ENCODE data around the gene EGR4. TPM values are rescaled to one million over a fixed set of nuclear protein-coding genes. Genes with fewer than 3 reads are reported as not detected.

The EGR4 gene
- polyA plus RNA-seq (2013, experiment 1 of 2): 0.10 TPM
- polyA plus RNA-seq (2013, experiment 2 of 2): 0.10 TPM

- Histone ChIP-seq H3K18ac (ENCODE audit: low read length) (no peak within 1 kb of the TSS), H3K9ac (ENCODE audit: low read depth, low read length, poor library complexity) (peak within 1 kb of the TSS; percentile 56)
- no CpG with 5 or more reads among the region's 45 CpGs for WGBS, 2 donors (ENCODE audit: extremely low coverage in 2 of 2, insufficient read length in 2 of 2, insufficient replicate concordance in 1 of 2)
Observed at GRCh38 chr2:73293534-73294171, at the start of gene EGR4. Gene EGR4, minus strand, starts transcription at chr2:73293548. Its CDS starts 231 bp downstream, at chr2:73293317.

GRCh38 chr2:73341039-73341438 lies 47.7 kb upstream of the EGR4 start:
- Histone ChIP-seq H3K4me3 (ENCODE audit: low read length in 2 of 2) (no peak overlapping the region), H4K8ac (ENCODE audit: low read depth, low read length) (no peak overlapping the region), H4K91ac (ENCODE audit: low read depth, low read length, poor library complexity) (no peak overlapping the region), H3K9ac (ENCODE audit: low read depth, low read length, poor library complexity) (no peak overlapping the region), H2BK15ac (ENCODE audit: low read length) (no peak overlapping the region), H2BK120ac (ENCODE audit: low read depth, low read length) (no peak overlapping the region), H3K79me1 (ENCODE audit: low read depth, low read length) (no peaks in the 10 kb centered on the region), H3K4me2 (ENCODE audit: insufficient read depth, low read length, poor library complexity, severe bottlenecking) (no peak overlapping the region), H2BK5ac (ENCODE audit: low read length) (no peak overlapping the region), H3K4me1 (ENCODE audit: control insufficient read depth in 2 of 2, insufficient read depth in 1 of 2, low read depth in 1 of 2, low read length in 2 of 2) (no peaks in the 10 kb centered on the region), H3K18ac (ENCODE audit: low read length) (no peak overlapping the region), H2BK12ac (ENCODE audit: low read length) (no peak overlapping the region), H3K9me3 (replicated peaks in 1 of 2; ENCODE audit: control insufficient read depth in 2 of 2, insufficient read depth in 1 of 2, low read depth in 1 of 2, low read length in 2 of 2) (no peaks in the 10 kb centered on the region), H2AFZ (ENCODE audit: low read length) (no peak overlapping the region), H3K27ac (replicated peaks; ENCODE audit: low read length) (no peak overlapping the region), H2AK5ac (ENCODE audit: low read depth, low read length) (no peak overlapping the region), H3K36me3 (replicated peaks in 1 of 2; ENCODE audit: control insufficient read depth in 2 of 2, insufficient read depth in 2 of 2, low read length in 2 of 2) (no peaks in the 10 kb centered on the region), H3K14ac (ENCODE audit: low read length) (no peak overlapping the region), H3K27me3 (ENCODE audit: control insufficient read depth in 3 of 3, insufficient read depth in 3 of 3, low read depth in 1 of 3, low read length in 3 of 3) (peaks cover 0 to 27% (median 0%) of the 10 kb centered on the region in 3 experiments), H3K4ac (ENCODE audit: low read length) (no peak overlapping the region), H3K23ac (ENCODE audit: low read depth, low read length, poor library complexity) (no peak overlapping the region)
- no CpG with 5 or more reads among the region's 3 CpGs for WGBS, 2 donors (ENCODE audit: extremely low coverage in 2 of 2, insufficient read length in 2 of 2, insufficient replicate concordance in 1 of 2)
- no peak for DNase-seq (ENCODE audit: low spot score)

More at GRCh38 chr2:73293534-73294171, at the start of gene EGR4:
- no peak within 1 kb of the TSS for H4K8ac ChIP-seq (ENCODE audit: low read depth, low read length)
- peaks cover 7 to 12% of the 10 kb centered on the region in 2 donors for H3K4me1 ChIP-seq (ENCODE audit: control insufficient read depth in 2 of 2, insufficient read depth in 1 of 2, low read depth in 1 of 2, low read length in 2 of 2)
- H3K23ac ChIP-seq (ENCODE audit: low read depth, low read length, poor library complexity): peak within 1 kb of the TSS; percentile 29
- no peaks in the 10 kb centered on the region for H3K79me1 ChIP-seq (ENCODE audit: low read depth, low read length)
- H3K4ac ChIP-seq (ENCODE audit: low read length): no peak within 1 kb of the TSS
- no peak within 1 kb of the TSS for H3K14ac ChIP-seq (ENCODE audit: low read length)
- peaks cover 0 to 3% of the 10 kb centered on the region in 2 donors for H3K9me3 ChIP-seq (replicated peaks in 1 of 2; ENCODE audit: control insufficient read depth in 2 of 2, insufficient read depth in 1 of 2, low read depth in 1 of 2, low read length in 2 of 2)
- no peak for DNase-seq (ENCODE audit: low spot score)
- H3K4me2 ChIP-seq (ENCODE audit: insufficient read depth, low read length, poor library complexity, severe bottlenecking): peak within 1 kb of the TSS; percentile 78
- H2AFZ ChIP-seq (ENCODE audit: low read length): peak within 1 kb of the TSS; percentile 86
- H4K91ac ChIP-seq (ENCODE audit: low read depth, low read length, poor library complexity): no peak within 1 kb of the TSS
- no peaks in the 10 kb centered on the region for H3K36me3 ChIP-seq (replicated peaks in 1 of 2; ENCODE audit: control insufficient read depth in 2 of 2, insufficient read depth in 2 of 2, low read length in 2 of 2)
- H2AK5ac ChIP-seq (ENCODE audit: low read depth, low read length): no peak within 1 kb of the TSS
- no peak within 1 kb of the TSS for H2BK120ac ChIP-seq (ENCODE audit: low read depth, low read length)
- no peak within 1 kb of the TSS for H2BK15ac ChIP-seq (ENCODE audit: low read length)
- no peak within 1 kb of the TSS for H2BK12ac ChIP-seq (ENCODE audit: low read length)
- peaks cover 20 to 86% (median 63%) of the 10 kb centered on the region in 3 experiments for H3K27me3 ChIP-seq (ENCODE audit: control insufficient read depth in 3 of 3, insufficient read depth in 3 of 3, low read depth in 1 of 3, low read length in 3 of 3)
- peak within 1 kb of the TSS; percentile 53 to 69 for H3K4me3 ChIP-seq (ENCODE audit: low read length in 2 of 2)
- no peak within 1 kb of the TSS for H2BK5ac ChIP-seq (ENCODE audit: low read length)
- no peak within 1 kb of the TSS for H3K27ac ChIP-seq (replicated peaks; ENCODE audit: low read length)

GRCh38 chr2:73339201-73339600 lies 45.9 kb upstream of the EGR4 start:
- no peak overlapping the region for H3K4me2 ChIP-seq (ENCODE audit: insufficient read depth, low read length, poor library complexity, severe bottlenecking)
- no peaks in the 10 kb centered on the region for H3K9me3 ChIP-seq (replicated peaks in 1 of 2; ENCODE audit: control insufficient read depth in 2 of 2, insufficient read depth in 1 of 2, low read depth in 1 of 2, low read length in 2 of 2)
- H3K18ac ChIP-seq (ENCODE audit: low read length): no peak overlapping the region
- no peak overlapping the region for H4K8ac ChIP-seq (ENCODE audit: low read depth, low read length)
- H3K23ac ChIP-seq (ENCODE audit: low read depth, low read length, poor library complexity): no peak overlapping the region
- no peak overlapping the region for H2BK15ac ChIP-seq (ENCODE audit: low read length)
- no peaks in the 10 kb centered on the region for H3K36me3 ChIP-seq (replicated peaks in 1 of 2; ENCODE audit: control insufficient read depth in 2 of 2, insufficient read depth in 2 of 2, low read length in 2 of 2)
- no peak overlapping the region for H2BK120ac ChIP-seq (ENCODE audit: low read depth, low read length)
- H2AFZ ChIP-seq (ENCODE audit: low read length): peak overlapping the region; percentile 69
- H4K91ac ChIP-seq (ENCODE audit: low read depth, low read length, poor library complexity): no peak overlapping the region
- no peak overlapping the region for H2BK12ac ChIP-seq (ENCODE audit: low read length)
- H3K79me1 ChIP-seq (ENCODE audit: low read depth, low read length): no peaks in the 10 kb centered on the region
- no CpG with 5 or more reads among the region's 3 CpGs for WGBS, 2 donors (ENCODE audit: extremely low coverage in 2 of 2, insufficient read length in 2 of 2, insufficient replicate concordance in 1 of 2)
- no peak overlapping the region for H3K27ac ChIP-seq (replicated peaks; ENCODE audit: low read length)
- no peak for DNase-seq (ENCODE audit: low spot score)
- H2BK5ac ChIP-seq (ENCODE audit: low read length): no peak overlapping the region
- no peak overlapping the region for H3K4me3 ChIP-seq (ENCODE audit: low read length in 2 of 2)
- peaks cover 0 to 24% (median 0%) of the 10 kb centered on the region in 3 experiments for H3K27me3 ChIP-seq (ENCODE audit: control insufficient read depth in 3 of 3, insufficient read depth in 3 of 3, low read depth in 1 of 3, low read length in 3 of 3)
- no peaks in the 10 kb centered on the region for H3K4me1 ChIP-seq (ENCODE audit: control insufficient read depth in 2 of 2, insufficient read depth in 1 of 2, low read depth in 1 of 2, low read length in 2 of 2)
- no peak overlapping the region for H2AK5ac ChIP-seq (ENCODE audit: low read depth, low read length)
- no peak overlapping the region for H3K4ac ChIP-seq (ENCODE audit: low read length)
- H3K9ac ChIP-seq (ENCODE audit: low read depth, low read length, poor library complexity): no peak overlapping the region
- no peak overlapping the region for H3K14ac ChIP-seq (ENCODE audit: low read length)

GRCh38 chr2:73337828-73338227 lies 44.5 kb upstream of the EGR4 start:
- Histone ChIP-seq H2BK15ac (ENCODE audit: low read length) (no peak overlapping the region), H3K4me3 (ENCODE audit: low read length in 2 of 2) (no peak overlapping the region), H2AK5ac (ENCODE audit: low read depth, low read length) (no peak overlapping the region), H3K4ac (ENCODE audit: low read length) (no peak overlapping the region), H2BK12ac (ENCODE audit: low read length) (no peak overlapping the region), H3K9me3 (replicated peaks in 1 of 2; ENCODE audit: control insufficient read depth in 2 of 2, insufficient read depth in 1 of 2, low read depth in 1 of 2, low read length in 2 of 2) (no peaks in the 10 kb centered on the region), H3K4me2 (ENCODE audit: insufficient read depth, low read length, poor library complexity, severe bottlenecking) (no peak overlapping the region), H3K27me3 (ENCODE audit: control insufficient read depth in 3 of 3, insufficient read depth in 3 of 3, low read depth in 1 of 3, low read length in 3 of 3) (peaks cover 0 to 14% (median 0%) of the 10 kb centered on the region in 3 experiments), H2BK5ac (ENCODE audit: low read length) (no peak overlapping the region), H3K79me1 (ENCODE audit: low read depth, low read length) (no peaks in the 10 kb centered on the region), H2BK120ac (ENCODE audit: low read depth, low read length) (no peak overlapping the region), H2AFZ (ENCODE audit: low read length) (no peak overlapping the region), H4K91ac (ENCODE audit: low read depth, low read length, poor library complexity) (no peak overlapping the region), H3K9ac (ENCODE audit: low read depth, low read length, poor library complexity) (no peak overlapping the region), H3K14ac (ENCODE audit: low read length) (no peak overlapping the region), H3K4me1 (ENCODE audit: control insufficient read depth in 2 of 2, insufficient read depth in 1 of 2, low read depth in 1 of 2, low read length in 2 of 2) (no peaks in the 10 kb centered on the region), H3K18ac (ENCODE audit: low read length) (no peak overlapping the region), H3K27ac (replicated peaks; ENCODE audit: low read length) (no peak overlapping the region), H4K8ac (ENCODE audit: low read depth, low read length) (no peak overlapping the region), H3K23ac (ENCODE audit: low read depth, low read length, poor library complexity) (no peak overlapping the region), H3K36me3 (replicated peaks in 1 of 2; ENCODE audit: control insufficient read depth in 2 of 2, insufficient read depth in 2 of 2, low read length in 2 of 2) (no peaks in the 10 kb centered on the region)
- WGBS, 2 donors (ENCODE audit: extremely low coverage in 2 of 2, insufficient read length in 2 of 2, insufficient replicate concordance in 1 of 2): no CpG with 5 or more reads among the region's 3 CpGs
- no peak for DNase-seq (ENCODE audit: low spot score)
